NCI-H748 (cell line): Measurements from ENCODE around the gene FAM229A.
A peak's percentile ranks its signal among the peaks of the same experiment; 100 is the strongest.

Experiments used
- DNase-seq: peaks from one replicate; lab custom pipeline; 2025; ENCODE audit not compliant: unreplicated experiment; lab: John Stamatoyannopoulos, UW

The FAM229A gene

GRCh38 chr1:32350785-32351398, 11.4 kb downstream of the FAM229A start:
- DNase-seq, result peak; percentile 76

GRCh38 chr1:32349211-32349708, 13.0 kb downstream of the FAM229A start:
- no peak for DNase-seq

GRCh38 chr1:32346532-32347157, 15.6 kb downstream of the FAM229A start:
- DNase-seq, result no peak

- no peak for DNase-seq
Observed at GRCh38 chr1:32345289-32345827, 16.9 kb downstream of the FAM229A start.

DNA sequence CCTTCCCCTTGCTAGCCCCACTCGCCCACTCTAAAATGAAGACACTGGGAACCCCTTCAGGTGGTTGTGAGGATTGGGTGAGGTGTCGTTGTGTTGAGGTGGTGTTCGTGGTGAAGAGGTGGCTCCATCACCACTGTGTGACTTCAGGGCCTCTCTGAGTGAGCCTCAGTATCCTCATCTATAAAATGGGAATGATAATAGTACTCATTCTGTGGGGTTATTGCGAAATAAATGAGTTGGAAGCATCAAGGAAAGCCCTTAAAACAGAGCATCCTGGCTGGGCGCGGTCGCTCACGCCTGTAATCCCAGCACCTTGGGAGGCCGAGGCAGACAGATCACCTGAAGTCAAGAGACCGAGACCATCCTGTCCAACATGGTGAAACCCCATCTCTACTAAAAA, 19.6 kb downstream of the FAM229A start:
- no peak for DNase-seq

- no peak for DNase-seq
Observed at GRCh38 chr1:32341971-32342370, 20.3 kb downstream of the FAM229A start.

GRCh38 chr1:32341186-32341757, 21.0 kb downstream of the FAM229A start:
- no peak for DNase-seq

- no peak for DNase-seq
Observed at GRCh38 chr1:32339363-32339978, 22.8 kb downstream of the FAM229A start.

DNA sequence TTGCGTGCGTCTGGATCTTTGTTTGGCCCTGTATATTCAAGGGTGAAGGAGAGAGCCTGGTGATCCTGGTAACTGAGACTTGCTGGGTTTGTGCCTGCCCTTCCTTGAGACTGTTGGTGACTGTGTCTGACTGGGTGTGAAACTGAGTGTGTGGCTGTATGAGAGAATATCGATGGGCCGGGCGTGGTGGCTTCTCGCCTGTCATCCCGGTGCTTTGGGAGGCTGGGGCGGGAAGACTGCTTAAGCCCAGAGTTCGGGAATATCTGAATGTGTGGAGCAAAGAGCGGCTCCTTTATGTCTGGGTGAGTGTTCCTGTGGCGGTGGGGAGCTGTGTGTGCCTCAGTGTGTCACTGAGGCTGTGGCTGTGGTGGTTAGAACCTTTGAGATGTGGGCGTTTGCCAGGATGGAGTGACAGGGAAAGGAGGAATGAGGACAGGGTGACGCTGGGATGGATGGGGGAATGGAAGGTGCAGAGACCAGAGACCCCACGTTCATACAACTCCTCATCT, 23.6 kb downstream of the FAM229A start:
- DNase-seq, result no peak

DNA sequence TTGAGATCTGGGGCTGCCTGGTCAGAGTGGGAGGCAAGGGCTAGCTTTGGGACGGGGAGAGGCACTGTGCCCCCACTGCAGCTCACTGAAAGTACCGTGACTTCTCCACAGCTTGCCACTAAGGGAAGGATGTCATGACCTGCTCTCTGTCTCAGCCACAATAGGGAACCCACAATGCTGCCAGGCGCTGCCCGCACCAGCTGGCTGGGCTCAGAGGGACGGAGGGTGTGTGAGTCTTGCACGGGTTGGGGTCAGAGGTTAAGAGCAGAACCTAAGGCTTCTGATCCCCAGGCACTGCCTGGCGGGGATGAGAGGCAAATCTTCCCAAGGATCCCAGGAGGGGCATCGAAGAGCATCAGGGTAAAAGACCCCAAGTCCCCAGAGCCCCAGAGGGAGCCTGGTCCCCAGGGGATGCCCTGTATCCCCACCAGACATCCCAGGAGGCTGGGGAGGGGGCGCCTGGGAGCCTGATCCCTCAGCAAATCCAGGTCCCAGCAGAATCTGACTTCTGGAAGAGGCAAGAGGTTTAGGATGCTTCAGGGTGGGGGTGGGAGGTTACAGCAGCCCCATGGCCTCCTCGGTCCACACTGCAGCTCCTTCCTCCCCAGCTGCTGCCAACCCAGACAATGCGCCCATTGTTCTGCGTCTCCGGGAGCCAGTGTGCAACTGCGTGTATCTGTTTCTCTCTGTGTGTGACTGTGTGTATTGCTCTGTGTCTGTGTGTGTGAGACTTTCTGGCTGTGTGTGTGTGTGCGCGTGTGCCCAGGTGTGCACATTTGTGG, 24.2 kb downstream of the FAM229A start:
- DNase-seq, result peak; percentile 38

DNA sequence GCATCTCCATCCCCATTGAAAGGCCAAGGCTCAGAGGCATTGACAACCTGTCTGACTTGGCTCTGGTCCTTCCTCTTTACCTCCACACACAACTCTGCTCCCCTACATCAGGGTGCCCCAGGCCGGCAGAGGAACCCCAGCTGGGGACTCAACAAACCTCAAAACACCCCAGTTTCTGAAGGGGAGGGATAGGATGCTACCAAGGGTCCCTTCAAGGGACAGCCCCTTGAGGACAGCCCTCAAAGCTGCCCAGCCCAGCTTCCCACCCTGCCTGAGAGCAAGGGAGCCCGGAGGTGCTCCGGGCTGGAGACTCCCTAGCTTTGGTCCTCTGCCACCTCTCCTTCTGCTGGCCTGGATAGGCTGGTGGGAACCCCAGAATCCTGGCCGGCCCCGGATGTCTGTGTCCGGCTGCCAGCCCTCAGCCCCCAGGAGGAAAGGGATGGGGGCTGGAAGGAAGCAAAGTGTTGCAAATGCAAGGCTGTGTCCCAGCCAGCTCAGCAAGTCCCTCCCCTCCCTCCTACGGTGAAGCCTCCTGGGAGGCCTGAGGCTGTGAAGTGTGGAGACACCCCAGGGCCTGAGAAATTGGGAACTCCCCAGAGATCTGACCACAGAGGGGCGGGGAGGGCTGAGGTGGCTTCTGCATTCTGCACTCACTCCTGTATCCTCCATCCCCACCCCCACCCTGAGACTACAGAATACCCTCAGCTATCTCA, 25.2 kb downstream of the FAM229A start:
- no peak for DNase-seq

GRCh38 chr1:32336591-32336932, 25.7 kb downstream of the FAM229A start:
- DNase-seq, result no peak

- peak; percentile 81 for DNase-seq
Observed at GRCh38 chr1:32335790-32336590, 26.3 kb downstream of the FAM229A start, which contains the start of gene MARCKSL1. Gene MARCKSL1, minus strand, starts transcription at chr1:32336233. Its CDS starts 200 bp downstream, at chr1:32336033.

DNA sequence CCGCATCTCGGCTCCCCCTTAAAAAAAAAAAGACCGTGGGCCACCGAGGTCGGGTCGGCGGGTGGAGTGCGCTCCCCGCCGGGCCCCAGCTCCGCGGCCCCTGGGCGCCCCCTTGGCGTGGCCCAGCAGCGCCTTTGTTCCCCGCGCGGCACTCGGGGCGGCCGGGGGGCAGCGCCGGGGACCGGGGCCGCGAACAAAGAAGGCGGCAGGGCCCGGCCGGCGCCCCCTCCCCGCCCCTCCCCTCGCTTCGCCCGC, 26.8 kb downstream of the FAM229A start:
- no peak for DNase-seq

GRCh38 chr1:32334864-32335534, 27.3 kb downstream of the FAM229A start:
- peak; percentile 62 for DNase-seq

- DNase-seq, result no peak
Observed at GRCh38 chr1:32334274-32334861, 27.9 kb downstream of the FAM229A start.

GRCh38 chr1:32333251-32333963, 28.9 kb downstream of the FAM229A start:
- no peak for DNase-seq
